GM18861 (cell line): ENCODE data around the gene TRMT112.
A peak's percentile ranks its signal among the peaks of the same experiment; 100 is the strongest.
"Not testable (repeated sequence)": the region's sequence is repeated elsewhere in the genome, so short reads cannot be mapped to it uniquely, and the experiment has no call there.

Experiments
- ATAC-seq: cut with Tn5 transposase; IDR thresholded peaks from one replicate; pipeline ENCODE4 v1.9.1; 2021; ENCODE audit not compliant: unreplicated experiment

TRMT112 gene

DNA sequence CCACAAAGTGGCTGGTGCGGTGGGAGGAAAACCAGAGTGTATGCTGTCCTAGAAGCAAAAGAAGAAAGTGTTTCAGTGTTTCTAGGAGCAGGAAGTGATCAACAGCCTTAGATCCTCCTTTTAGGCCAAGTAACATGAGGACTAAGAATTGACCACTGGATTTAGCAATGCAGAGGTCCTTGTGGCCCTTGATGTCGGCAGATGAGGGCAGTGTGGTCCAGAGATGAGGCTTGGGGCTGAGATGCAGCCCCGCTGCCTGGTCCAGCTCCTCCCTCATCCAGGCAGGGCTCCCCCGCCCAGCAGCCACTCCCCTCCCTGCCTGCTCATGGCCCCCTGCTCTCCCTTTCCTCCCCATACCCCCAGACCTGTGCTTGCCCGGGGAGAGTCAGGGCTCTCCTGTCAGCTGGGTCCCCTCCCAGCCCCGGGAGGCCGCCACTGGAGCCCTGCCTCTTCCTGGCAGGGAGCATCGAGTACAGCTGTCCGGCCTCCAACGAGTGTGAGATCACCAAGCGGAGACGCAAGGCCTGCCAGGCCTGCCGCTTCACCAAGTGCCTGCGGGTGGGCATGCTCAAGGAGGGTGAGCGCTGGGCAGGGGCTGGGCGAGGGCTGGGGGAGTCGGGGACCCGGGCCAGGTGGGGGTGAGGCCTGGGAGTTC is 3.7 kb downstream of the TRMT112 start:
- no peak for ATAC-seq

DNA sequence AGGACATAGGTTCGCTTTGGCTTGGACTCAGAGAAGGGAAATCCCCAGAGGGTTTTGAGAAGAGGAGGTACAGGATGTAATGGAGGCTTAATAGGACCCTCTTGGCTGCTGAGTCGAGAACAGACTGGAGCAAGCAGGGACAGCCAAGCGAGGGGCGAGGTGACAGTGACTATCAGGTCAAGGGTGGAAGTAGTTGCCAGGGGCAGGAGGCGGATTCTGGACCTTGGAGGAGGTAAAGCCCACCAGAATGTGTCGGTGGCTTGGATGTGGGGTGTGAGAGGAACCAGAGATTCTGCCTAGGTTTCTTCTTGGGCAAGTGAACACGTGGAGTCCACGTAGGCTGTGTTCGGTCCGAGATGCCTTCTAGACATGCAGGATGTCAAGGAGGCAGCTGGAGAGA is 4.4 kb downstream of the TRMT112 start:
- ATAC-seq: no peak

DNA sequence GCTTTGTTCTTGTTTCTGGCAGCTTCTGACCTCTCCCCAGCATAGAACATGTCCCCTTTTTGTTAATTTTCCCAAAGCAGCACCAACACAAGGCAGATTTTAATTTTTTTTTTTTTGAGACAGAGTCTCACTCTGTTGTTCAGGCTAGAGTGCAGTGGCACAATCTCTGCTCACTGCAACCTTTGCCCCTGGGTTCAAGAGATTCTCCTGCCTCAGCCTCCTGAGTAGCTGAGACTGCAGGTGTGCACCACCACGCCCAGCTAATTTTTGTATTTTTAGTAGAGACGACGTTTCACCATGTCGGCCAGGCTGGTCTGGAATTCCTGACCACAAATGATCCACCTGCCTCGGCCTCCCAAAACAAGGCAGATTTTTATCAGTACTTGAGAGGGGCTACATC is 9.6 kb downstream of the TRMT112 start:
- not testable (repeated sequence) for ATAC-seq

DNA sequence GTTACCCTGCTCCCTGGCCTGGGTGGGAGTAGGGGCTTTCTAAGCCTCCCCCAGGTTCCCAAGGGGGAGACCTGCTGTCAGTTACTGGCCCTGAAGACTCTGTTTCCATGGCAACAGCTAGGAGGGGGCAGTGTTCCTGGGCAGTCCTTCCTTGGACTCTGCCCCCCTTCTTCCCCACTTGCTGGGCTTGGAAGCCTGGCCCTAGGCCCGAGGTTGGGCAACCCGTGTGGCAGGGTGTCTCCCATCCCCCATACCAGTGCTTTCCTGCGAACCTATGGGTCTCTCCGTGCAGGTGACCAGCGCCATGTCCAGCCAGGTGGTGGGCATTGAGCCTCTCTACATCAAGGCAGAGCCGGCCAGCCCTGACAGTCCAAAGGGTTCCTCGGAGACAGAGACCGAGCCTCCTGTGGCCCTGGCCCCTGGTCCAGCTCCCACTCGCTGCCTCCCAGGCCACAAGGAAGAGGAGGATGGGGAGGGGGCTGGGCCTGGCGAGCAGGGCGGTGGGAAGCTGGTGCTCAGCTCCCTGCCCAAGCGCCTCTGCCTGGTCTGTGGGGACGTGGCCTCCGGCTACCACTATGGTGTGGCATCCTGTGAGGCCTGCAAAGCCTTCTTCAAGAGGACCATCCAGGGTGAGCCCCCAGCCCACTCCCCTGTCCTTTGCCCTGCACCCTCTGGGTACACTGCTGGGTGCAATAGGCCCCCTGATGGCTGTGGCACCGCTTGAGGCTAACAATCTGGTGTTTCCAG is 10.3 kb downstream of the TRMT112 start:
- ATAC-seq: no peak

DNA sequence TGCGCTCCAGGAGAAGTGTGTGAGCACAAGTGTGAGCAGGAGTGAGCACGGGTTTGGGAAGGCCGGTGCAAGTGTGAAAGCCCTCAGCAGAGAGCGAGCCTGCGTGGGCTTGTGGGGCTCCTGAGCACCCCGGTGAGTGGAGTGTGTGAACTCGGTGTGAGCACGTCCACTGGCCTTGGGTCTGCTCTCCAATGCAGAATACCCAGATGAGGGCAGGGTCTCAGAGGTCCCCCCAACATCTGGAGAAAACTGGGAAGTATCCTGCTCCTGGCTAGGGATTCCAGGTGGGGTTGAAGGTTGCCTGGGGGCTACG is 10.8 kb downstream of the TRMT112 start:
- no peak for ATAC-seq

DNA sequence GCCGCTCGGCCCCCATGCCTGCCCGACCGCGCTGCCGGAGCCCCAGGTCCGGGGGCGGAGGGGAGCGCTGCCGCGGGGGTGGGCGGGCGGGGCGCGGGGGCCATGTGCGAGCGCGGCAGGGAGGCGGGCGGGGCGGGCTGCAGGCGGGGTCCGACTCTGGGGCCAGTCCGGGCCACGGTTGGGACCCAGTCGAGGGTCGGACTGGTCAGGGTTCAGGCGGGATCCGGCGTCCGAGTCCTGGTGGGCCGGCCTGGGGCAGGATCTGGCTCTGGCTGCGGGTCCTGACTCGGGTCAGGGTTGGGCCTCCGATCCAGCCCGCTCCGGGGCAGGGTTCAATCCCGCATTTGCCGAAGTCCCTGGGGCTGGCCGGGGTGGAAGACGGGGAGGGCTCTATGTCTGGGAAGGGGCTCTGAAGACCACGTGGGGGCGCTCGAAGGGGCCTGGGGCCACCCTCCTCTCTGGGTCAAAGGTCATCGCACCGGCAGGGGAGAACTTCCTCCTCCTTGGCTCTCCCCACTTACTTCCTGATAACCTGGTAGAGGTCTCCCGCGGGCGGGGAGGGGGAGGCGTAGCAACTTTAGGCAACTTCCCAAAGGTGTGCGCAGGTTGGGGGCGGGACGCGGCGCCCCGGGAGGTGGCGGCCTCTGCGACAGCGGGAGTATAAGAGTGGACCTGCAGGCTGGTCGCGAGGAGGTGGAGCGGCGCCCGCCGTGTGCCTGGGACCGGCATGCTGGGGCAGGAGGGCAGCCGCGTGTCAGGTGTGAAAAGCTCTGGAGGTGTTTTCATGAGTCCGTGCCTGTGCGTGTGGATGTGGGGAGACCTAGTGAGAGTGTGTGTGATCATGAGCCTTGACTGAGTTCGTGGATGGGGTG is 11.4 kb downstream of the TRMT112 start:
- ATAC-seq: peak; percentile 23

DNA sequence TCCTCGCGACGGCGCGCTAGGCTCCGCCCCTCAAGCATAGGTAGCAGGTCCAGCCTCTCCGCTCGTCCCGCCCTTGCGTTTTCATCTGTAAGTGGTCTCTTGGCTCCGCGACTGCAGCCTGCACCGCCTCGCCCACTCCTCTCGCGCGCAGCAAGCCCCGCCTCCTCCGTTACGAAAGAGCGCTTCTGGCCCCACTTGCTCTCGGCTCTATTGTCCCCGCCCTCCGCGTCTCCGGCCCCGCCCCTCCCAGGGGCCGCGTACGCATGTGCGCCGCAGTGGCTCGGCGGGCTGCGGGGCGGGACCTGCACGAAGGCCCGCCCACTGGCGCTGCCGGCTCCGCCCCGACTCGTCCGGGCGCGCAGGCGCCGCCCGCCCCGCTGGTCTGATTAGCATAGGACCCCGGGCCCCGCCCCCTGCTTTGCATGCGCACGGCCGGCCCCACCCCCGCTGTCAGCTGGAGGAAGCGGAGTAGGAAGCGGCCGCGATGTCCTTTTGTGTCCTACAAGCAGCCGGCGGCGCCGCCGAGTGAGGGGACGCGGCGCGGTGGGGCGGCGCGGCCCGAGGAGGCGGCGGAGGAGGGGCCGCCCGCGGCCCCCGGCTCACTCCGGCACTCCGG is 12.2 kb downstream of the TRMT112 start, which contains the start of gene ESRRA:
Gene ESRRA (plus strand): TSS at position 450 of the 616 bp plus-strand sequence. CDS start 1,656 bp downstream, outside the sequence.
- peak; percentile 64 for ATAC-seq

DNA sequence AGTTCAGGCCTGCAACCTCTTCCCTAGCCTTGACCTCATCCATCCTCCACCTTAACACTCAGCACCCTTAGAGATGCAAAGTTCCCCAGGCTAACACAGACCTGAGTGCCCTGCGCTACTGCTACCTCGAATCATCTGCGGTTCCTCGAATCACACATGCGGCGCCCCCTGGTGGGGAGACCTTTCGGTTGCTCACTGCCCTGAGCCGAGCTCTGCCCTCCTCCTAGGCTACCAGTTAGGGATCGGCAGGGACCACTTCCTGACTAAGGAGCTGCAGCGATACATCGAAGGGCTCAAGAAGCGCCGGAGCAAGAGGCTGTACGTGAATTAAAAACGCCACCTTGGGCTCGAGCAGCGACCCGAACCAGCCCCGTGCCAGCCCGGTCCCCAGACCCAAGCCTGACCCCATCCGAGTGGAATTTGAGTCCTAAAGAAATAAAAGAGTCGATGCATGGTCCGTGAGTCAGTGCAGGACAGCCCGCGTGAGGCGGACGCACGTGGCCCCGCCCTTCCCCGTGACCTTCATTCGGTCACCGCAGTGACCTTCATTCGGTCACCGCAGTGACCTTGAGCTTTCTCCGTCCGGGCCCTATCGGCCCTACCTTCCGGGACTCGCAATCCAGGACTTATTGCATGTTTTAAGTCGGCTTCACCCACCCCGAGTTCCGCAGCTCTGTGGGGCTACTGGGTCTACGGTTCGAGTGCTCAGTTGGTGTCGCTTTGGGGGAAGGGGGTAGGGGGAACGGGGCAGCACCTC is 12.9 kb downstream of the TRMT112 start:
- ATAC-seq: peak; percentile 22

DNA sequence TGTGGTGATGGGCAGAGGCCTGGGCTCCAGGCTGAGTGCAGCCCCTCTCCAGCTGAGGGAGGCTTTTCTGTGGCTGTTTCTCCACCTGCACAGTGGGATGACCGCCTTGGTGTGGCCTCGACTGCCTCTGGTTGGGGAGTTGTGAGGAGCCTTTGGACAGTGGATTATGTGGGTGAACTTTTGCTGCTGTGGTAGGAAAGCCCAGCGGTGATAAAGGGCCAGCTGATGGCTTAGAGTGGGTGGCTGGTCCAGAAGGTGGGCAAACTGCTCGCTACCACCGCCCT is 13.4 kb downstream of the TRMT112 start:
- no peak for ATAC-seq

DNA sequence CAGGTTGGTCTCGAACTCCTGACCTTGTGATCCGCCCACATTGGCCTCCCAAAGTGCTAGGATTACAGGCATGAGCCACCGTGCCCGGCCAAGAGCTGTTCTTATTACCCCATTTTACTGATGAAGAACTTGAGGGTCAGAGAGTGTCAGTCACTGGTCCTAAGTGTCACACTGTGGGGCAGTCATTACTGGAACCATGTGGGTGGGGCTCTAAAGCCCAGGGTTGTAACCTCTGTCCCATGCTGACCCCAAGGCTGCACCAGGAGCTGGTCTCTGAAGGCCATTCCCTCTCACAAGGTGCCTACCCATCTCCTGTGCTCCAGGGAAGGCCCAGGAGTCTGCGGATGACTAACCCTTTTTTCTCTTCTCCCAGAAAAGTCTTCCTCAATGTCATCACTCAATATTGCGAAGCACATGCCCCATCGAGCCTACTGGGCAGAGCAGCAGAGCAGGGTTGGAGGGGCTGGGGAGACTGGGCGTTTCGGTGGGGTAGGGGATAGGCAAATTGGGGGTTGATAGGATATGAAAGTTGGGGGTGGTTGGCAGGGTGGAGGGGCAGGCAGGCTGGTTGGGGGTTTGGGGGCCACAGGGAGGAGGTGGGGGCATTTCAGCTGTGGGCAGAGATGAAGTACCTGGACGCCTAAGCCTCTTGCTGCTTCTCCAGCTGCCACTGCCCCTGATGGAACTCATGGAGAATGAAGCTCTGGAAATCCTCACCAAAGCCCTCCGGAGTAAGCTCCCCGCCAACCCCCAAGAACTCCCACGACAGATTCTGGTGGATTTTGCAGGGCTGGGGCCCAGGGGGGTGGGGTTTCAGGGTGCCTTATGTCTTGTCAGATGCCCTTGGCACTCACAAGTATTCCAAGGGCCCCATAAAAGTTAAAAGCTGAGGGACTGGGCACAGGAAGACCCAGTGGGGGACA is 14.0 kb downstream of the TRMT112 start:
- ATAC-seq: no peak

DNA sequence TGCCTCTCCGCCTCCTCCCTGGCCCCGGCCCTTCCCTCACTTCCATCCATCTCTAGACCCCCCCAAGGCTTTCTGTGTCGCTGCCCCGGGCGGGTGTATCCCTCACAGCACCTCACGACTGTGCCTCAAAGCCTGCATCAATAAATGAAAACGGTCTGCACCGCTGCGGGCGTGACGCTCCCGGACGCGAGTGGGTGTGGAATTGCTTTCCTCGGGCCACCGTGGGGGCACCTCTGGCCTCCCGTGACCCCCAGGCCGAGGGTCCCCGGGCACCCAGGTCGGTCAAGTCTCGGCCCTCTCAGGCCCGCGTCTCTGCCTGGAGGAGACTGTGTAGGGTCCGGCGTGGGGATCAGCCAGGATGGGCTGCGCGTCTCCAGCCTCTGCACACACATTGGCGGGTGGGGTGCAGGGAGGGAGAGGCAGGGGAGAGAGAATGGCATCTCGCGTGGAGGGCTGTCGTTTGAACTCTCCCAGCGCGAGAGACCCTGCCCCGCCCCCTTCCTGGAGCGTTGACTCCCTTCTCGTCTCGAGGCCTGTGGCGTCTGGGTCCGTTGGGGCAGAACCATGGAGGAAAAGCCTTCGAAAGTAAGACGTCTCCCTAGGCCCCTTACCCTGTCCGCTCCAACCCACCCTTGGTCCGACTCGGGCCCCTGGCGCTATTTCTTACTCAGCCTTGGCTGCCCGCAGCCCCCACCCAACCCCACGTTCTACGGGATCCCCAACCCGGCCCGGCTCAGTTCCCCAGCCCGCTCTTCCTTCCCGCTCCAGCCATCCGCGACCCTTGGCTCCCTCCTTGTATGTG is 17.3 kb downstream of the TRMT112 start, which contains the start of gene CATSPERZ:
Gene CATSPERZ (plus strand): TSS at position 512 of the 802 bp plus-strand sequence. CDS start 53 bp downstream, at position 565.
- no peak for ATAC-seq

DNA sequence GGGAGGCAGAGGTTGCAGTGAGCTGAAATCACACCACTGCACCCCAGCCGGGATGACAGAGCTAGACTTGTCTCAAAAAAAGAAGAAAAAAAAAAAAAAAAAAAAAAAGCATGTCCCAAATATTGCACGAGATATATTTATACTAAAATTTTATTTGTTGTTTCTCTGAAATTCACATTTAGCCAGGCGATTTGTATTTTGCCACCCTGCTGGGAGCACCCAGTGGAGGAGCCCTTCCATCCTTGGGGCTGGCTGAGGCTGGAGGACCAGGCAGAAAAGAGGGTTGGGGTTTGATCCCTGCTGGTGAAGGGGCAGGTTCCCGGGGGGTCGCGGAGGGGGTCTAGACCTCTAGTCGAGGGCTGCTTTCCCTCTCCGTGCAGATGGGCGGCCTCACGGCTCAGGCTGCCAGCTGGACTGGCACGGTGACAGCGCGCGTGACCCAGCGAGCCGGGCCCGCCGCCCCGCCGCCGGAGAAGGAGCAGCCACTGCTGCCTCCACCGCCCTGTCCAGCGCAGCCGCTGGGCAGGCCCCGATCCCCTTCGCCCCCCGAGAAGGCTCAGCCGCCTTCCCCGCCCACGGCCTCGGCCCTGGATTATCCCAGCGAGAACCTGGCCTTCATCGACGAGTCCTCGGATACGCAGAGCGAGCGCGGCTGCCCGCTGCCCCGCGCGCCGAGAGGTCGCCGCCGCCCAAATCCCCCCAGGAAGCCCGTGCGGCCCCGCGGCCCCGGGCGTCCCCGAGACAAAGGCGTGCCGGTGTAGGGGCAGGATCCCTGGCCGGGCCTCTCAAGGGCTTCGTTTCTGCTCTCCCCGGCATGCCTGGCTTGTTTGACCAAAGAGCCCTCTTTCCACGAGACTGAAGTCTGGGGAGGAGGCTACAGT is 18.2 kb downstream of the TRMT112 start:
- ATAC-seq: no peak

DNA sequence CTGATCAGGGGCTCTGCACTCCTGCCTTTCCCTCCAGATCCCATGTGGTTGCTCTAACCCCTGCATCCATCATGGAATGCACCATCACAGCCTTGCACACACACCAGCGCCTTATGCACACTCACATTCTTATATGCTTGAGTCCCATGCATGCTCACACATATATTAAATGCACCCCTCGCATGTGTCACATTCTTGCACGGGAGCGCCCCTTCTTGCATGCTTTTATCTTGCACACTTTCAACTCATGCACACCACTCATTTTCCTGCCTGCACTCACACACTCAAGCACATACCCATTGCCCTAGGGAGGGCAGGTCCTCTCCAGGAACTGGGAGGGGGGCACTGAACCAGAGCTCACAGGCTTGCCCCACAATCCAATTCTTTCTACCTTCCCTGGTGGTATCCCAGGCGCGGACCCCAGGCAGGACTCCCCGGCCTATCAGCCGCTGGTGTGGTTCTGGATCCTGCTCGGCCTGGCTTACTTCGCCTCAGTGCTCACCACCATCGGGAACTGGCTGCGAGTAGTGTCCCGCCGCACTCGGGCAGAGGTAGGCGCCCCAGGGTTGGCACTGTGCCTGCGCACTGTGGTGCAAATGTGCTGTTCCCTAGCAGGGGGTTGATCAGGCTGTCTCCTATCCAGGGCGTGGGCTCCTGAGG is 19.5 kb downstream of the TRMT112 start:
- no peak for ATAC-seq

DNA sequence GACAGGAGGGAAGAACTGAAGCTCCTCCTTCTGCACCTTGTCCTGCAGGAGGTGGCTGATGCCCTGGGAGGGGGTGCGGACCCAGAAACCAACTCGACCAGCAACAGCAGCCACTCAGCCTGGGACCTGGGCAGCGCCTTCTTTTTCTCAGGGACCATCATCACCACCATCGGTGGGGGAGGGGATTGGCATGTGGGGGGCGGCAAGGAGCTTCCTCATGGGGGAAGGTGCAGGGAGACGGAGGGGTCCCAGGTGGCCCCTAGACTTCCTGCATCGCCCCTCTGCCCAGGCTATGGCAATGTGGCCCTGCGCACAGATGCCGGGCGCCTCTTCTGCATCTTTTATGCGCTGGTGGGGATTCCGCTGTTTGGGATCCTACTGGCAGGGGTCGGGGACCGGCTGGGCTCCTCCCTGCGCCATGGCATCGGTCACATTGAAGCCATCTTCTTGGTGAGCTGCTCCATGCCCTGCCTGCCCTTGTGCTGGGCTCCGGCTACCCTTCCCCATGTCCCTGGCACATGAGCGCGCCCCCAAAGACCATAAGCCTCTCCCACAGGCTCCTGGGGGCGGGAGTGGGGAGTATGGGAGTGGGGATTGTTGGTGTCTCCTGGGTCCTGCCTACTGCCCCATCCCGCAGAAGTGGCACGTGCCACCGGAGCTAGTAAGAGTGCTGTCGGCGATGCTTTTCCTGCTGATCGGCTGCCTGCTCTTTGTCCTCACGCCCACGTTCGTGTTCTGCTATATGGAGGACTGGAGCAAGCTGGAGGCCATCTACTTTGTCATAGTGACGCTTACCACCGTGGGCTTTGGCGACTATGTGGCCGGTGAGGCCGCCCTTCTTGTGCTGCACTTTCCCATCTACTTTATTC is 20.3 kb downstream of the TRMT112 start:
- ATAC-seq: no peak

DNA sequence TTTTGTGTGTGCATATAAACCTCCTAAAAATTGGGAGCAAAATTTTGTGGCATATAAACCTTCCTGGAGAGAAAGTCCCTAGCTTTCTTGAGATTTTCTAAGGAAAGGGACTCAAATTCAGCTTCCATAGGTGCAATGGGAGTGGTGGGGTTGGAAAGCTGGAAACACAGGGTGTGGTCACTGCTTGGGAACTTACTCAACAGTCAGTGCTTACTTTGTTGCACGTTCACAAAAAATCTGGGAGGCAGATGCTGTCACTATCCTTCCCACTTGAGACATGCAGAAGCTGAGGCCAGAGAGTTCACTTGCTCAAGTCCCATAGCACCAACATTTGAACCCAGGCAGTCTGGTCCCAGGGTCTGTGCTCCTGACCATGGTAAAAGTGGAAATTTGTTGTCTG is 21.1 kb downstream of the TRMT112 start:
- no peak for ATAC-seq

DNA sequence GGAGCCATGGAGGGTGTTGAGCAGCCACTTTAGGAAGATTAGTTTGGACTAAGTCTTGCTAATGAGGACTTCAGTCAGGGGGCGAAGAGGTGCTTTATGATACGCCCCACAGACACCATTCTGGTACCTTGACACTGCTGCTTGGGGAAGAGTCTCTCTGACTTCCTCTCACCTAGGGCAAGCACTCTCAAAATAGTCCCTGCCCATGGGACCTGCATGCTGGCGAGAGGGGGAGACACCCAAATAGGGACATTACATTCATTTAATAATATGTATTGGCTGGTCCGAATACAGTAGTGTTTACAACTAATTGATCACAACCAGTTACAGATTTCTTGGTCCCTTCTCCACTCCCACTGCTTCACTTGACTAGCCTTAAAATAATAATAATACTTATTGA is 21.6 kb downstream of the TRMT112 start:
- no peak for ATAC-seq
